ENCODE measurements around the gene KDM4B.

KDM4B gene

DNA sequence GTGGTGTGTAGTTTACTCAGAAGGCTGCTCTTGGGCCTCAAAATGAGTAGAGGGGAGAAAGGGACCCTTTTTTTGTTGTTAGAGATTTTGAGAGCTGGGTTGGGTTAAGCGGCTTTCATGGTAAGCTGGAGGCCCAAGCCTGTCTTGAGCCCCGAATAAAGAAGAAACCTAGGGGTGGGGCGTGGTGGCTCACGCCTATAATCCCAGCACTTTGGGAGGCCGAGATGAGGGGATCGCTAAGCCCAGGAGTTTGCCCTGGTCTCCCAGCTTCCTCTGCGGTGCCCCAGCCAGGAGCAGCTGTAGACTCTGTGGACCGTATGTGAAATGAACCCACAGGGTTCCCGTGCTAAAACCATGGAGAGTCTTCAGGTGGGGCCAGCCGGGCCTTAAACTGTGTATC is 56.1 kb downstream of the KDM4B start:
- H3K27ac ChIP-seq, result no peak overlapping the region
- TF ChIP-seq, protein P1, sequence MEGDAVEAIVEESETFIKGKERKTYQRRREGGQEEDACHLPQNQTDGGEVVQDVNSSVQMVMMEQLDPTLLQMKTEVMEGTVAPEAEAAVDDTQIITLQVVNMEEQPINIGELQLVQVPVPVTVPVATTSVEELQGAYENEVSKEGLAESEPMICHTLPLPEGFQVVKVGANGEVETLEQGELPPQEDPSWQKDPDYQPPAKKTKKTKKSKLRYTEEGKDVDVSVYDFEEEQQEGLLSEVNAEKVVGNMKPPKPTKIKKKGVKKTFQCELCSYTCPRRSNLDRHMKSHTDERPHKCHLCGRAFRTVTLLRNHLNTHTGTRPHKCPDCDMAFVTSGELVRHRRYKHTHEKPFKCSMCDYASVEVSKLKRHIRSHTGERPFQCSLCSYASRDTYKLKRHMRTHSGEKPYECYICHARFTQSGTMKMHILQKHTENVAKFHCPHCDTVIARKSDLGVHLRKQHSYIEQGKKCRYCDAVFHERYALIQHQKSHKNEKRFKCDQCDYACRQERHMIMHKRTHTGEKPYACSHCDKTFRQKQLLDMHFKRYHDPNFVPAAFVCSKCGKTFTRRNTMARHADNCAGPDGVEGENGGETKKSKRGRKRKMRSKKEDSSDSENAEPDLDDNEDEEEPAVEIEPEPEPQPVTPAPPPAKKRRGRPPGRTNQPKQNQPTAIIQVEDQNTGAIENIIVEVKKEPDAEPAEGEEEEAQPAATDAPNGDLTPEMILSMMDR (conservative IDR thresholded peaks at IDR 0.05), result no peak
- no peak for TF ChIP-seq ZFX (IDR thresholded peaks at IDR 0.05)

DNA sequence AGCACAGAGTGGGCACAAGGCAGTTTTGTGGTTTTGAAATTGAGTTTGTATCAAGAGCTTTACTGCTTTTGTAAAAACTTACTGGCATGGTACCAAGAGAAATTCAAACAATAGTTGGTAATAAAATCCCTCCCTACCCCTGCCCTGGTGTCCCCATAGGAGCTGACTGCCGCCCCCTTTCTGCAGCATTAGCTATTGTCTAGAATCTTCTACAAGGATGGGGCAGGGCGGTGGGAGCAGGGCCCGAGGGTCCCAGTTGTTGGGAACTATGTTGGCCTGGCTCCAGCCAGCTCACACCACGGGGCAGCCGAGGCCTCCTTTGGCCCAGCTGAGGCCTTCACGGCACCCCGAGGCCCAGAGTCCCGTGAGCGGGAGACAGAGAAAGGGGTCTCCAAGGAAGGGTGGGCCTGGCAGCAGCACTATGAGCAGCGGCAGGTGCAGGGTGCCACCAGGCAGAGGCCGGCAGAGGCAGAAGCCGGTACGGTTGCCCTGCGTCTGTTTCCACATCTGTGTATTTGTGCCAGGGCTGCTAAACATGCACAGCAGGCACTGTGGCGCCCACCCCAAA is 57.9 kb downstream of the KDM4B start:
- peak overlapping the region; percentile 26; the same call in 1 of the 2 replicates for H3K27ac ChIP-seq
- TF ChIP-seq, protein P1 (conservative IDR thresholded peaks at IDR 0.05), result no peak
- no peak for TF ChIP-seq ZFX (IDR thresholded peaks at IDR 0.05)

- no peak for TF ChIP-seq ZFX (IDR thresholded peaks at IDR 0.05)
- TF ChIP-seq, protein P1 (conservative IDR thresholded peaks at IDR 0.05), result no peak
- H3K27ac ChIP-seq, result peak overlapping the region; percentile 29
Measured at GRCh38 chr19:5028229-5028886, 59.4 kb downstream of the KDM4B start.

GRCh38 chr19:5029596-5029995 is 60.7 kb downstream of the KDM4B start:
- TF ChIP-seq, protein P1 (conservative IDR thresholded peaks at IDR 0.05), result peak; percentile 81
- H3K27ac ChIP-seq, result peak overlapping the region; percentile 29

DNA sequence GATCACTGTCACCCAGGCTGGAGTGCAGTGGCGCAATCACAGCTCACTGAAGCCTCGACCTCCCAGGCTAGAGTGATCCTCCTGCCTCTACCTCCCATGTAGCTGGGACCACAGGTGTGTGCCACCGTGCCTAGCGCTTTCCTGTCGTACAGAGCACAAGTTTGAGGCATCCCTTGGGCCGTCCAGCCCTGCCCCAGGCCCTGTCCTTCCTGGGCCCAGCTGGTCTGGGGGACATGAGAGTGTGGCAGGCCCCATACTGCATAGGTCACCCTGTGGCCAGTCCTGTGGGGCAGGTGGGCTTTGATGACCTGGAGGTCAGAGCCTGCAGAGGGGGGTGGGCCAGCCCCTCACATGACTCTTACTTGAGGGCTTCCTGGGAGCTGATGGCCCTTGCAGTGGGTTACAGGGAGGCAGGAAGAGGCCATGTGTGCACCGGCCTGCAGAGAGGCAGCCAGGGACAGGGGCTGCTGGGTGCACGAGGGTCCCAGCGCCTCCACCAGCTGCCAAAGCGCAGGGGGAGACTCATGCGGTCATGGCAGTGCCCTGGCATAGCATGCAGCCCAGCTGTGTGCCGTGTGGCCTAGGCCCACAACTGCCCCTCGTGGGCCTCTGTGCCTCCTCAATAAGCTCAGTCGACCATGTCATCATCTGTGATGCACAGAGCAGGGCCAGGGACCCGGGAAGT is 61.4 kb downstream of the KDM4B start:
- no peak for TF ChIP-seq ZFX (IDR thresholded peaks at IDR 0.05)
- TF ChIP-seq, protein P1 (conservative IDR thresholded peaks at IDR 0.05), result no peak
- peak overlapping the region; percentile 29 for H3K27ac ChIP-seq

GRCh38 chr19:5030822-5031221 is 61.9 kb downstream of the KDM4B start:
- TF ChIP-seq, protein P1 (conservative IDR thresholded peaks at IDR 0.05), result no peak
- TF ChIP-seq ZFX (IDR thresholded peaks at IDR 0.05), result no peak
- H3K27ac ChIP-seq, result peak overlapping the region; percentile 29

All from C4-2B (cell line).